Astrocyte (in vitro differentiated cells and primary cell): Measurements from ENCODE around the gene MRPL55. TPM values are rescaled to one million over a fixed set of nuclear protein-coding genes. Genes with fewer than 3 reads are reported as not detected.

Source experiments
- DNase-seq: peaks from one replicate; pipeline ENCODE4 v3.0.0-alpha.2; 2010; ENCODE audit warnings: low read depth
- FAIRE-seq: peaks from 2 replicates; lab custom pipeline; 2011; peaks lifted over from hg19 to GRCh38; lab: Jason Lieb, UNC
- H2AFZ ChIP-seq: 2 replicates; pipeline ENCODE4 v1.6.0; 2012; ENCODE audit warnings: low read depth, low read length, inconsistent platforms
- H3K27ac ChIP-seq: 2 replicates; pipeline ENCODE4 v1.5.1; 2011; ENCODE audit warnings: low read depth, low read length, inconsistent platforms
- H3K27me3 ChIP-seq: 2 replicates; pipeline ENCODE4 v1.6.0; 2011; ENCODE audit warnings: low read length, inconsistent platforms; ENCODE audit not compliant: insufficient read depth
- H3K36me3 ChIP-seq: 2 replicates; pipeline ENCODE4 v1.5.1; 2011; ENCODE audit warnings: low read length, inconsistent platforms; ENCODE audit not compliant: insufficient read depth
- H3K4me1 ChIP-seq: 2 replicates; pipeline ENCODE4 v1.5.1; 2011; ENCODE audit warnings: low read length, inconsistent platforms; ENCODE audit not compliant: insufficient read depth
- H3K4me2 ChIP-seq: 2 replicates; pipeline ENCODE4 v1.6.0; 2012; ENCODE audit warnings: low read length, inconsistent platforms
- H3K4me3 ChIP-seq: 2 replicates; pipeline ENCODE4 v1.5.1; 2011; ENCODE audit warnings: low read depth, mild to moderate bottlenecking, low read length, inconsistent platforms; ENCODE audit not compliant: insufficient read depth
- H3K79me2 ChIP-seq: 2 replicates; pipeline ENCODE4 v1.6.0; 2012; ENCODE audit warnings: mild to moderate bottlenecking, low read length, inconsistent platforms; ENCODE audit not compliant: insufficient read depth
- H3K9ac ChIP-seq: 2 replicates; pipeline ENCODE4 v1.6.0; 2012; ENCODE audit warnings: mild to moderate bottlenecking, low read length, inconsistent platforms
- H3K9me3 ChIP-seq: 2 replicates; pipeline ENCODE4 v1.5.1; 2012; ENCODE audit warnings: low read depth, mild to moderate bottlenecking, low read length, inconsistent platforms; ENCODE audit not compliant: insufficient read depth
- H4K20me1 ChIP-seq: 2 replicates; pipeline ENCODE4 v1.6.0; 2012; ENCODE audit warnings: low read length, inconsistent platforms; ENCODE audit not compliant: insufficient read depth
- H3K27ac Mint-ChIP-seq: one replicate; pipeline ENCODE4 v1.8.0; 2021; ENCODE audit warnings: mild to moderate bottlenecking, mixed read lengths; ENCODE audit not compliant: unreplicated experiment
- H3K27me3 Mint-ChIP-seq: one replicate; pipeline ENCODE4 v1.8.0; 2021; ENCODE audit warnings: low read depth, mixed read lengths; ENCODE audit not compliant: unreplicated experiment
- H3K36me3 Mint-ChIP-seq: one replicate; pipeline ENCODE4 v1.8.0; 2021; ENCODE audit warnings: low read depth, mixed read lengths; ENCODE audit not compliant: unreplicated experiment
- H3K4me1 Mint-ChIP-seq: one replicate; pipeline ENCODE4 v1.8.0; 2021; ENCODE audit warnings: low read depth, mixed read lengths; ENCODE audit not compliant: unreplicated experiment
- H3K4me3 Mint-ChIP-seq: one replicate; pipeline ENCODE4 v1.8.0; 2021; ENCODE audit warnings: mild to moderate bottlenecking, moderate library complexity, mixed read lengths; ENCODE audit not compliant: unreplicated experiment
- H3K9me3 Mint-ChIP-seq: one replicate; pipeline ENCODE4 v1.8.0; 2021; ENCODE audit warnings: mild to moderate bottlenecking, mixed read lengths; ENCODE audit not compliant: unreplicated experiment
- CTCF ChIP-seq: IDR thresholded peaks from 2 replicates; pipeline ENCODE4 v1.5.1; 2011; ENCODE audit warnings: low read depth, mild to moderate bottlenecking, inconsistent platforms, low read length, moderate library complexity; ENCODE audit not compliant: insufficient read depth
- EZH2 ChIP-seq: IDR thresholded peaks from 2 replicates; pipeline ENCODE4 v1.6.1; 2012; ENCODE audit warnings: mild to moderate bottlenecking, low read length, inconsistent platforms; ENCODE audit not compliant: insufficient read depth
- total RNA-seq: library from RNA; stranded (reverse); gene quantifications from 2 replicates; pipeline ENCODE4 v1.2.1, GENCODE V29; 2021

Gene MRPL55
- total RNA-seq, 1 donor from 2014 or later, result 50.8 TPM

- Mint-ChIP-seq H3K4me3 (peak overlapping the region; percentile 92), H3K36me3 (peaks cover 3% of the 10 kb centered on the region), H3K9me3 (peaks cover 2% of the 10 kb centered on the region), H3K4me1 (peaks cover 20% of the 10 kb centered on the region), H3K27ac (peak overlapping the region; percentile 79), H3K27me3 (peaks cover 12% of the 10 kb centered on the region)
- Histone ChIP-seq H3K4me3 (peak overlapping the region; percentile 88), H3K4me1 (peaks cover 20% of the 10 kb centered on the region), H2AFZ (no peak overlapping the region), H3K9ac (peak overlapping the region; percentile 95), H4K20me1 (peaks cover 59% of the 10 kb centered on the region), H3K36me3 (peaks cover 2% of the 10 kb centered on the region), H3K27ac (peak overlapping the region; percentile 85), H3K4me2 (peak overlapping the region; percentile 95), H3K9me3 (no peaks in the 10 kb centered on the region), H3K27me3 (peaks cover 9% of the 10 kb centered on the region), H3K79me2 (peaks cover 63% of the 10 kb centered on the region)
- no peak for FAIRE-seq
- no peak for TF ChIP-seq CTCF
- no peak for TF ChIP-seq EZH2
- DNase-seq, result peak; percentile 82
These were observed 32.3 kb upstream of the MRPL55 start for GRCh38 chr1:228141226-228142044.

GRCh38 chr1:228140724-228141225, 31.7 kb upstream of the MRPL55 start:
- H3K27me3 Mint-ChIP-seq, result peaks cover 18% of the 10 kb centered on the region
- TF ChIP-seq CTCF (no peak), EZH2 (no peak)

More at GRCh38 chr1:228140724-228141225, 31.7 kb upstream of the MRPL55 start:
- peaks cover 15% of the 10 kb centered on the region for H3K27me3 ChIP-seq
- no peaks in the 10 kb centered on the region for H3K9me3 ChIP-seq
- H3K4me3 ChIP-seq, result peak overlapping the region; percentile 88
- H3K27ac Mint-ChIP-seq, result peak overlapping the region; percentile 79
- peak overlapping the region; percentile 95 for H3K9ac ChIP-seq
- H3K4me3 Mint-ChIP-seq, result peak overlapping the region; percentile 92
- peaks cover 20% of the 10 kb centered on the region for H3K4me1 ChIP-seq
- FAIRE-seq (no peak), DNase-seq (no peak)
- peaks cover 2% of the 10 kb centered on the region for H3K36me3 ChIP-seq
- H3K36me3 Mint-ChIP-seq, result peaks cover 3% of the 10 kb centered on the region
- peaks cover 52% of the 10 kb centered on the region for H4K20me1 ChIP-seq
- H3K4me1 Mint-ChIP-seq, result peaks cover 20% of the 10 kb centered on the region
- peak overlapping the region; percentile 85 for H3K27ac ChIP-seq
- peaks cover 57% of the 10 kb centered on the region for H3K79me2 ChIP-seq
- peak overlapping the region; percentile 95 for H3K4me2 ChIP-seq
- peaks cover 2% of the 10 kb centered on the region for H3K9me3 Mint-ChIP-seq
- peak overlapping the region; percentile 64 for H2AFZ ChIP-seq
